Measurements from ENCODE around the gene XPO1. TPM values are rescaled to one million over a fixed set of nuclear protein-coding genes. Genes with fewer than 3 reads are reported as not detected.
"Not testable (repeated sequence)": the region's sequence is repeated elsewhere in the genome, so short reads cannot be mapped to it uniquely, and the experiment has no call there.

Gene XPO1
- total and polyA plus RNA-seq, 8 donors: 20.6 to 359 (median 69.4) TPM

- H3K27me3 ChIP-seq: no peaks in the 10 kb centered on the region
- H3K4me3 ChIP-seq: no peak overlapping the region
- peaks cover 47 to 98% (median 94%) of the 10 kb centered on the region in 4 donors for H3K36me3 ChIP-seq
- H3K4me1 ChIP-seq: no peaks in the 10 kb centered on the region
- TF ChIP-seq EP300 (IDR thresholded peaks at IDR 0.05): no peak
- no peak for DNase-seq
- no peaks in the 10 kb centered on the region for H3K9me3 ChIP-seq
- WGBS, 5 donors: 90 to 98% (median 96%) methylated on average over 2 of the region's 2 CpGs
- intact Hi-C loops (cut with DNase I; ENCODE audit: low total_unique reads): no loop called here
- no peak overlapping the region for H3K27ac ChIP-seq
Measured at GRCh38 chr2:61499060-61499459, 39.1 kb downstream of the XPO1 start.

DNA sequence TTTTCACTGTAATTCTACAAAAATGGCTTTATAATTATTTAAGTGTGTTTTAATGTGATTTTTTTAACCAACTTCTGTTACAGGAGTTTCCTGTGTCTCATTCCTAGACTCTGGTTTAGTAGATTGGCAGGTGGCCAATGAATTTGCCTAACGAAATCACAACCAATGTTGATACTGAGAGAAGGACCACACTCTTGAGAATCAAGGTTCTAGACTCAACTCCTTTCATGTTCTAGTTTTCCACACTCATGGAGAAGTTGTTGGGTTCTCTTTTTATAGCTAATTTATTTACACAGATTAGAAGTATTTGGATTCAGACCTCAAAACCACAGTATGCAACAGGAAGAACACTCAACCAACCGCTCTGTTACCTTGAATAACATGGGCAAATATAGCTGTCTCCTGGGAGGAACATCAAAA, 44.6 kb downstream of the XPO1 start:
- peak in 1 of 2 donors; percentile 9 for DNase-seq
- peak overlapping the region in 1 of 5 donors; percentile 20 for H3K27ac ChIP-seq
- 50 to 68% (median 54%) methylated on average over 2 of the region's 2 CpGs for WGBS, 5 donors
- intact Hi-C loops (cut with DNase I; ENCODE audit: low total_unique reads): no loop called here
- H3K4me3 ChIP-seq: no peak overlapping the region
- H3K4me1 ChIP-seq: no peaks in the 10 kb centered on the region
- no peaks in the 10 kb centered on the region for H3K27me3 ChIP-seq
- TF ChIP-seq, protein P1, sequence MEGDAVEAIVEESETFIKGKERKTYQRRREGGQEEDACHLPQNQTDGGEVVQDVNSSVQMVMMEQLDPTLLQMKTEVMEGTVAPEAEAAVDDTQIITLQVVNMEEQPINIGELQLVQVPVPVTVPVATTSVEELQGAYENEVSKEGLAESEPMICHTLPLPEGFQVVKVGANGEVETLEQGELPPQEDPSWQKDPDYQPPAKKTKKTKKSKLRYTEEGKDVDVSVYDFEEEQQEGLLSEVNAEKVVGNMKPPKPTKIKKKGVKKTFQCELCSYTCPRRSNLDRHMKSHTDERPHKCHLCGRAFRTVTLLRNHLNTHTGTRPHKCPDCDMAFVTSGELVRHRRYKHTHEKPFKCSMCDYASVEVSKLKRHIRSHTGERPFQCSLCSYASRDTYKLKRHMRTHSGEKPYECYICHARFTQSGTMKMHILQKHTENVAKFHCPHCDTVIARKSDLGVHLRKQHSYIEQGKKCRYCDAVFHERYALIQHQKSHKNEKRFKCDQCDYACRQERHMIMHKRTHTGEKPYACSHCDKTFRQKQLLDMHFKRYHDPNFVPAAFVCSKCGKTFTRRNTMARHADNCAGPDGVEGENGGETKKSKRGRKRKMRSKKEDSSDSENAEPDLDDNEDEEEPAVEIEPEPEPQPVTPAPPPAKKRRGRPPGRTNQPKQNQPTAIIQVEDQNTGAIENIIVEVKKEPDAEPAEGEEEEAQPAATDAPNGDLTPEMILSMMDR (IDR thresholded peaks at IDR 0.05): no peak
- H3K9me3 ChIP-seq: no peaks in the 10 kb centered on the region
- peaks cover 68 to 100% (median 100%) of the 10 kb centered on the region in 4 donors for H3K36me3 ChIP-seq

GRCh38 chr2:61492476-61492875, 45.7 kb downstream of the XPO1 start:
- 87 to 96% (median 93%) methylated on average over 2 of the region's 2 CpGs for WGBS, 5 donors
- Histone ChIP-seq H3K36me3 (peaks cover 70 to 100% (median 100%) of the 10 kb centered on the region in 4 donors), H3K27ac (no peak overlapping the region), H3K4me1 (no peaks in the 10 kb centered on the region), H3K4me3 (no peak overlapping the region), H3K27me3 (no peaks in the 10 kb centered on the region), H3K9me3 (no peaks in the 10 kb centered on the region)
- no peak for TF ChIP-seq POLR2A (IDR thresholded peaks at IDR 0.05)
- TF ChIP-seq POLR2AphosphoS5 (IDR thresholded peaks at IDR 0.05): no peak
- TF ChIP-seq EP300 (IDR thresholded peaks at IDR 0.05): no peak
- TF ChIP-seq, protein P1 (IDR thresholded peaks at IDR 0.05): no peak
- no peak for DNase-seq
- intact Hi-C loops (cut with DNase I; ENCODE audit: low total_unique reads): no loop called here

DNA sequence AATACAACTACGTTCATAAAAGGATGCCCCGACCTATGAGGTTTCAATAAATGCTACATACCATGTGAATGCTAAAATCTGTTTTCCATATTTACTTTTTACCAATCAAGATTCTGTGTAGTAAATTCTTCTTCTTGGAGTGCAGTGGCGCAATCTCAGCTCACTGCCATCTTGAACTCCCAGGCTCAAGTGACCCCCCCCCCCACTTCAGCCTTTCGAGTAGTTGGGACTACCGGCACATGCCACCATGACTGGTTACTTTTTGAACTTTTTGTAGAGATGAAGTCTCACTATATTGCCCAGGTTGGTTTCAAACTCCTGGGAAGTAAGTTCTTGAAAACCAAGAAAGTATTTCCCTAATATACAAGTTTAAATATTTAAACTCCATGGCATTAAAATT, 52.9 kb downstream of the XPO1 start:
- no peak for TF ChIP-seq POLR2AphosphoS5 (IDR thresholded peaks at IDR 0.05)
- TF ChIP-seq POLR2A (IDR thresholded peaks at IDR 0.05): no peak
- TF ChIP-seq EP300 (IDR thresholded peaks at IDR 0.05): no peak
- Histone ChIP-seq H3K27me3 (no peaks in the 10 kb centered on the region), H3K9me3 (no peaks in the 10 kb centered on the region), H3K36me3 (peaks cover 46 to 100% (median 99%) of the 10 kb centered on the region in 4 donors), H3K4me1 (no peaks in the 10 kb centered on the region), H3K4me3 (no peak overlapping the region), H3K27ac (no peak overlapping the region)
- intact Hi-C loops (cut with DNase I; ENCODE audit: low total_unique reads): no loop called here
- WGBS, 5 donors: 97 to 98% (median 98%) methylated on average over 5 of the region's 5 CpGs
- DNase-seq: no peak

- TF ChIP-seq, protein P1 (IDR thresholded peaks at IDR 0.05): no peak
- TF ChIP-seq POLR2A (IDR thresholded peaks at IDR 0.05): no peak
- no peak for TF ChIP-seq POLR2AphosphoS5 (IDR thresholded peaks at IDR 0.05)
- TF ChIP-seq EP300 (IDR thresholded peaks at IDR 0.05): no peak
- H3K4me3 ChIP-seq: no peak overlapping the region
- WGBS, 5 donors: 80 to 88% (median 84%) methylated on average over 6 of the region's 6 CpGs
- H3K4me1 ChIP-seq: no peaks in the 10 kb centered on the region
- intact Hi-C loops (cut with DNase I; ENCODE audit: low total_unique reads): no loop called here
- peaks cover 24 to 73% (median 69%) of the 10 kb centered on the region in 4 donors for H3K36me3 ChIP-seq
- H3K27me3 ChIP-seq: no peaks in the 10 kb centered on the region
- no peaks in the 10 kb centered on the region for H3K9me3 ChIP-seq
- DNase-seq: no peak
- no peak overlapping the region for H3K27ac ChIP-seq
Measured at GRCh38 chr2:61478086-61478485, 60.1 kb downstream of the XPO1 start.

DNA sequence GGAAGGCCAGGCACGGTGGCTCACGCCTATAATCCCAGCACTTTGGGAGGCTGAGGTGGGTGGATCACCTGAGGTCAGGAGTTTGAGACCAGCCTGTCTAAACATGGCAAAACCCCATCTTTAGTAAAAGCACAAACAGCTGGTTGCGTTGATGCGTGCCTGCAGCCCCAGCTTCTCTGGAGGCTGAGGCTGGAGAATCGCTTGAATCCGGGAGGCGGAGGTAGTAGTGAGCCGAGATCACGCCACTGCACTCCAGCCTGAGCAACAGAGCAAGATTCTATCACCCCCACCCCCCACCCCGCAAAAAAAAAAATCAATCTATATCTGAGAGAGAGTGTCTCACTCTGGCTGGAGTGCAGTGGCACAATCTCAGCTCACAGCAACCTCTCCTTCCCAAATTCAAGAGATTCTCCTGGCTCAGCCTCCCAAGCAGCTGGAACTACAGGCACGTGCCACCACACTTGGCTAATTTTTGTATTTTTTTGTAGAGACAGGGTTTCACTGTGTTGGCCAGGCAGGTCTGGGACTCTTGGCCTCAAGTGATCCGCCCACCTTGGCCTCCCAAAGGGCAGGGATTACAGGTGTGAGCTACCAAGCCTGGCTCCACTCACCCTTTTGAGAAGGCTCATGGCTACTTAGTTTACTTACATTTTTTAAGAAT, 61.1 kb downstream of the XPO1 start:
- H3K9me3 ChIP-seq; H3K27me3 ChIP-seq; DNase-seq; intact Hi-C loops (cut with DNase I; ENCODE audit: low total_unique reads); H3K27ac ChIP-seq; H3K4me3 ChIP-seq; H3K4me1 ChIP-seq: not testable (repeated sequence)
- H3K36me3 ChIP-seq: peaks cover 18 to 63% (median 59%) of the 10 kb centered on the region in 4 donors
- WGBS, 5 donors: 95 to 98% (median 97%) methylated on average over 10 to 12 of the region's 12 CpGs
